ENCODE data around the gene PDE6C. TPM values are rescaled to one million over a fixed set of nuclear protein-coding genes. Genes with fewer than 3 reads are reported as not detected.

Gene PDE6C
- total RNA-seq, 1 experiment from 2014 or later, result not detected

GRCh38 chr10:93678805-93679587 is 66.7 kb downstream of the PDE6C start:
- DNase-seq (ENCODE audit: low spot score) (no peak), ATAC-seq (no peak)
- no peaks in the 10 kb centered on the region for H3K9me3 Mint-ChIP-seq
- H3K36me3 Mint-ChIP-seq, result peaks cover 27% of the 10 kb centered on the region
- no peaks in the 10 kb centered on the region for H3K27me3 Mint-ChIP-seq (ENCODE audit: low read depth)
- no peak overlapping the region for H3K4me3 Mint-ChIP-seq
- H3K27ac Mint-ChIP-seq, result no peak overlapping the region
- H3K4me1 Mint-ChIP-seq, result no peaks in the 10 kb centered on the region
- ChIA-PET POLR2A (no interaction called here), CTCF (interaction anchor here (1.2 to 4.5 kb wide), 3 partner anchors 82 to 144 kb away, joined by 3 to 71 read pairs (median 3); no protein-coding TSS in a partner anchor)
- TF ChIP-seq TCF7 (CRISPR knock-in tag; IDR thresholded peaks at IDR 0.05; ENCODE audit: low read depth), result no peak
- TF ChIP-seq SMAD3 (CRISPR knock-in tag; IDR thresholded peaks at IDR 0.05; ENCODE audit: borderline replicate concordance), result no peak
- no peak for TF ChIP-seq ERG (CRISPR knock-in tag; IDR thresholded peaks at IDR 0.05)
- no peak for TF ChIP-seq ZMAT4 (CRISPR knock-in tag; IDR thresholded peaks at IDR 0.05)
- TF ChIP-seq ZNF281 (CRISPR knock-in tag; IDR thresholded peaks at IDR 0.05), result no peak
- no peak for TF ChIP-seq MYBL2 (CRISPR knock-in tag; IDR thresholded peaks at IDR 0.05)
- TF ChIP-seq, protein P1, sequence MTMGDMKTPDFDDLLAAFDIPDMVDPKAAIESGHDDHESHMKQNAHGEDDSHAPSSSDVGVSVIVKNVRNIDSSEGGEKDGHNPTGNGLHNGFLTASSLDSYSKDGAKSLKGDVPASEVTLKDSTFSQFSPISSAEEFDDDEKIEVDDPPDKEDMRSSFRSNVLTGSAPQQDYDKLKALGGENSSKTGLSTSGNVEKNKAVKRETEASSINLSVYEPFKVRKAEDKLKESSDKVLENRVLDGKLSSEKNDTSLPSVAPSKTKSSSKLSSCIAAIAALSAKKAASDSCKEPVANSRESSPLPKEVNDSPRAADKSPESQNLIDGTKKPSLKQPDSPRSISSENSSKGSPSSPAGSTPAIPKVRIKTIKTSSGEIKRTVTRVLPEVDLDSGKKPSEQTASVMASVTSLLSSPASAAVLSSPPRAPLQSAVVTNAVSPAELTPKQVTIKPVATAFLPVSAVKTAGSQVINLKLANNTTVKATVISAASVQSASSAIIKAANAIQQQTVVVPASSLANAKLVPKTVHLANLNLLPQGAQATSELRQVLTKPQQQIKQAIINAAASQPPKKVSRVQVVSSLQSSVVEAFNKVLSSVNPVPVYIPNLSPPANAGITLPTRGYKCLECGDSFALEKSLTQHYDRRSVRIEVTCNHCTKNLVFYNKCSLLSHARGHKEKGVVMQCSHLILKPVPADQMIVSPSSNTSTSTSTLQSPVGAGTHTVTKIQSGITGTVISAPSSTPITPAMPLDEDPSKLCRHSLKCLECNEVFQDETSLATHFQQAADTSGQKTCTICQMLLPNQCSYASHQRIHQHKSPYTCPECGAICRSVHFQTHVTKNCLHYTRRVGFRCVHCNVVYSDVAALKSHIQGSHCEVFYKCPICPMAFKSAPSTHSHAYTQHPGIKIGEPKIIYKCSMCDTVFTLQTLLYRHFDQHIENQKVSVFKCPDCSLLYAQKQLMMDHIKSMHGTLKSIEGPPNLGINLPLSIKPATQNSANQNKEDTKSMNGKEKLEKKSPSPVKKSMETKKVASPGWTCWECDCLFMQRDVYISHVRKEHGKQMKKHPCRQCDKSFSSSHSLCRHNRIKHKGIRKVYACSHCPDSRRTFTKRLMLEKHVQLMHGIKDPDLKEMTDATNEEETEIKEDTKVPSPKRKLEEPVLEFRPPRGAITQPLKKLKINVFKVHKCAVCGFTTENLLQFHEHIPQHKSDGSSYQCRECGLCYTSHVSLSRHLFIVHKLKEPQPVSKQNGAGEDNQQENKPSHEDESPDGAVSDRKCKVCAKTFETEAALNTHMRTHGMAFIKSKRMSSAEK (CRISPR knock-in tag; IDR thresholded peaks at IDR 0.05; ENCODE audit: borderline replicate concordance), result no peak
- TF ChIP-seq E2F4 (CRISPR knock-in tag; IDR thresholded peaks at IDR 0.05; ENCODE audit: borderline replicate concordance, low read depth), result no peak
- TF ChIP-seq, protein P2, sequence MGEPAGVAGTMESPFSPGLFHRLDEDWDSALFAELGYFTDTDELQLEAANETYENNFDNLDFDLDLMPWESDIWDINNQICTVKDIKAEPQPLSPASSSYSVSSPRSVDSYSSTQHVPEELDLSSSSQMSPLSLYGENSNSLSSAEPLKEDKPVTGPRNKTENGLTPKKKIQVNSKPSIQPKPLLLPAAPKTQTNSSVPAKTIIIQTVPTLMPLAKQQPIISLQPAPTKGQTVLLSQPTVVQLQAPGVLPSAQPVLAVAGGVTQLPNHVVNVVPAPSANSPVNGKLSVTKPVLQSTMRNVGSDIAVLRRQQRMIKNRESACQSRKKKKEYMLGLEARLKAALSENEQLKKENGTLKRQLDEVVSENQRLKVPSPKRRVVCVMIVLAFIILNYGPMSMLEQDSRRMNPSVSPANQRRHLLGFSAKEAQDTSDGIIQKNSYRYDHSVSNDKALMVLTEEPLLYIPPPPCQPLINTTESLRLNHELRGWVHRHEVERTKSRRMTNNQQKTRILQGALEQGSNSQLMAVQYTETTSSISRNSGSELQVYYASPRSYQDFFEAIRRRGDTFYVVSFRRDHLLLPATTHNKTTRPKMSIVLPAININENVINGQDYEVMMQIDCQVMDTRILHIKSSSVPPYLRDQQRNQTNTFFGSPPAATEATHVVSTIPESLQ (CRISPR knock-in tag; IDR thresholded peaks at IDR 0.05), result no peak
- TF ChIP-seq NR3C1 (CRISPR knock-in tag; conservative IDR thresholded peaks at IDR 0.05; ENCODE audit: low read depth), result no peak
- TF ChIP-seq IRF1 (CRISPR knock-in tag; IDR thresholded peaks at IDR 0.05), result no peak
- TF ChIP-seq, protein P3, sequence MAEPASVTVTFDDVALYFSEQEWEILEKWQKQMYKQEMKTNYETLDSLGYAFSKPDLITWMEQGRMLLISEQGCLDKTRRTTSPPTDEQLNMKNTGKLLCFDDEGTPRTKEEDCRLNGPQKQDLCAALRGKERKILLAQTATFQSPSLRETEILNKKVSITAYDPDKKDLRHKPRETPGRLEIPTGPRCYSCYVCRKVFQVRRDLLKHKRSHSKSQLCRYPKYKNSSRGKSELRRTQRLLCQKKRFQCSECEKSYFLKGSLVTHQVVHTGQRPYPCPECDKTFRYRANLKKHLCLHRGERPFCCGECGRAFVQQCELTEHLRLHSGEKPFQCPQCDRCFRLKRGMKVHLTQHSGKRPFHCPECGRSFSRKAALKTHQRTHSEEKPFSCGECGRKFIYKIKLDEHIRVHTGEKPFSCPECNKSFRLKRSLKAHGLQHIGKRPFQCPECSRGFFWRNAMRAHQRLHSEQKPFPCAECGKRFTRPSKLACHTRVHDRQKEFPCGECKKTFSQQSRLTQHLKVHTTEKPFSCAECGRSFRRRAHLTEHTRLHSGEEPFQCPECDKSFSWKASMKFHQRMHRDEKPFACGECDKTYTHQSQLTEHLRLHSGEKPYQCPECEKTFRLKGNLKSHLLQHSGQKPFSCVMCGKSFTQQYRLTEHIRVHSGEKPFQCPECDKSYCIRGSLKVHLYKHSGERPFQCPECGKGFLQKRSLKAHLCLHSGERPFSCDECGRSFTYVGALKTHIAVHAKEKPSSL (CRISPR knock-in tag; conservative IDR thresholded peaks at IDR 0.05), result no peak
- TF ChIP-seq USF2 (CRISPR knock-in tag; IDR thresholded peaks at IDR 0.05), result no peak
- TF ChIP-seq SP1 (CRISPR knock-in tag; conservative IDR thresholded peaks at IDR 0.05), result no peak
- TF ChIP-seq FOXP4 (CRISPR knock-in tag; IDR thresholded peaks at IDR 0.05), result no peak
